ENCODE data around the gene AUTS2. TPM values are rescaled to one million over a fixed set of nuclear protein-coding genes. Genes with fewer than 3 reads are reported as not detected.

AUTS2 gene
- total and polyA plus RNA-seq, 10 donors = 6.1 to 54.8 (median 29.1) TPM

- H3K4me3 ChIP-seq = no peak overlapping the region
- TF ChIP-seq POLR2AphosphoS5 (IDR thresholded peaks at IDR 0.05) (no peak), POLR2A (IDR thresholded peaks at IDR 0.05) (no peak)
- TF ChIP-seq, protein P1, sequence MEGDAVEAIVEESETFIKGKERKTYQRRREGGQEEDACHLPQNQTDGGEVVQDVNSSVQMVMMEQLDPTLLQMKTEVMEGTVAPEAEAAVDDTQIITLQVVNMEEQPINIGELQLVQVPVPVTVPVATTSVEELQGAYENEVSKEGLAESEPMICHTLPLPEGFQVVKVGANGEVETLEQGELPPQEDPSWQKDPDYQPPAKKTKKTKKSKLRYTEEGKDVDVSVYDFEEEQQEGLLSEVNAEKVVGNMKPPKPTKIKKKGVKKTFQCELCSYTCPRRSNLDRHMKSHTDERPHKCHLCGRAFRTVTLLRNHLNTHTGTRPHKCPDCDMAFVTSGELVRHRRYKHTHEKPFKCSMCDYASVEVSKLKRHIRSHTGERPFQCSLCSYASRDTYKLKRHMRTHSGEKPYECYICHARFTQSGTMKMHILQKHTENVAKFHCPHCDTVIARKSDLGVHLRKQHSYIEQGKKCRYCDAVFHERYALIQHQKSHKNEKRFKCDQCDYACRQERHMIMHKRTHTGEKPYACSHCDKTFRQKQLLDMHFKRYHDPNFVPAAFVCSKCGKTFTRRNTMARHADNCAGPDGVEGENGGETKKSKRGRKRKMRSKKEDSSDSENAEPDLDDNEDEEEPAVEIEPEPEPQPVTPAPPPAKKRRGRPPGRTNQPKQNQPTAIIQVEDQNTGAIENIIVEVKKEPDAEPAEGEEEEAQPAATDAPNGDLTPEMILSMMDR (IDR thresholded peaks at IDR 0.05 in 8 of 11, conservative IDR thresholded peaks at IDR 0.05 in 3 of 11) = no peak
- H3K27me3 ChIP-seq (replicated peaks in 1 of 7) = no peaks in the 10 kb centered on the region
- no peak for DNase-seq
- no peaks in the 10 kb centered on the region for H3K36me3 ChIP-seq
- no peaks in the 10 kb centered on the region for H3K9me3 ChIP-seq
- peaks cover 0 to 5% (median 0%) of the 10 kb centered on the region in 6 donors for H3K4me1 ChIP-seq
- WGBS, 5 donors = 87 to 97% (median 94%) methylated on average over 7 of the region's 7 CpGs
- H3K27ac ChIP-seq = peak overlapping the region in 3 of 8 donors; percentile 7 to 45 (median 23)
- intact Hi-C loops (cut with DNase I; ENCODE audit: low total_unique reads) = no loop called here
Measured at GRCh38 chr7:70071766-70072165, 473.5 kb downstream of the AUTS2 start.

- Histone ChIP-seq H3K27me3 (replicated peaks in 1 of 7) (no peaks in the 10 kb centered on the region), H3K4me1 (peaks cover 0 to 5% (median 0%) of the 10 kb centered on the region in 6 donors), H3K4me3 (no peak overlapping the region), H3K27ac (peak overlapping the region in 3 of 8 donors; percentile 7 to 45 (median 23)), H3K9me3 (no peaks in the 10 kb centered on the region), H3K36me3 (no peaks in the 10 kb centered on the region)
- no peak for DNase-seq
- intact Hi-C loops (cut with DNase I; ENCODE audit: low total_unique reads) = no loop called here
- WGBS, 5 donors = 39 to 58% (median 56%) methylated on average over 2 of the region's 2 CpGs
- TF ChIP-seq POLR2AphosphoS5 (IDR thresholded peaks at IDR 0.05) (no peak), POLR2A (IDR thresholded peaks at IDR 0.05) (no peak)
- TF ChIP-seq, protein P1 (IDR thresholded peaks at IDR 0.05 in 8 of 11, conservative IDR thresholded peaks at IDR 0.05 in 3 of 11) = no peak
Measured at GRCh38 chr7:70072220-70072619, 473.9 kb downstream of the AUTS2 start.

DNA sequence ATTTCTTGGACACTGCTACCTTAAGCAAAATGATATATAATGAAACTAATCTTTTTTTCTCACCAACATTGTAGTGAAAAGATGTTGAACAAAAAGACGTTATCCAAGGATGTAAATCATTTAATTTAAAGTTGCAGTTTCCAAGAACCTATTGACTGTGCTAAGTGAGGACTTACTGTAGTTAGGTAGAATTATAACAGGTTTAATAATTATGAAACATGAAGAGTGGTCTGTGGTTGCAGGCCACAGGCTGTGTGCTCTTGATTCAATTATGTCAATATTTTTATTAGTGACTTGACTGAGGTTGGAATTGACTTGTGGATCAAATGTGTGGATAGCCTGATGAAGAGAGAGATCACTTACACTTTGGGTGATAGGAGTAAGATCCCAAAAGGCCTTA is 478.1 kb downstream of the AUTS2 start:
- H3K27me3 ChIP-seq (replicated peaks in 1 of 7) = no peaks in the 10 kb centered on the region
- no peak for DNase-seq
- TF ChIP-seq POLR2AphosphoS5 (IDR thresholded peaks at IDR 0.05) (no peak), POLR2A (IDR thresholded peaks at IDR 0.05) (no peak)
- TF ChIP-seq, protein P1 (IDR thresholded peaks at IDR 0.05 in 8 of 11, conservative IDR thresholded peaks at IDR 0.05 in 3 of 11) = no peak
- peaks cover 0 to 5% (median 0%) of the 10 kb centered on the region in 6 donors for H3K4me1 ChIP-seq
- intact Hi-C loops (cut with DNase I; ENCODE audit: low total_unique reads) = no loop called here
- 72 to 84% (median 79%) methylated on average over 1 of the region's 1 CpG for WGBS, 5 donors
- no peak overlapping the region for H3K27ac ChIP-seq
- no peak overlapping the region for H3K4me3 ChIP-seq
- H3K9me3 ChIP-seq = no peaks in the 10 kb centered on the region
- H3K36me3 ChIP-seq = no peaks in the 10 kb centered on the region

- whole genome bisulfite sequencing, 5 donors = 76 to 86% (median 82%) methylated on average over 5 of the region's 5 CpGs
- intact Hi-C loops (cut with DNase I; ENCODE audit: low total_unique reads) = no loop called here
- Histone ChIP-seq H3K4me3 (no peak overlapping the region), H3K36me3 (no peaks in the 10 kb centered on the region), H3K27me3 (replicated peaks in 1 of 7) (no peaks in the 10 kb centered on the region), H3K9me3 (peaks cover 0 to 27% (median 18%) of the 10 kb centered on the region in 8 donors), H3K4me1 (no peaks in the 10 kb centered on the region), H3K27ac (no peak overlapping the region)
- TF ChIP-seq POLR2A (IDR thresholded peaks at IDR 0.05) = no peak
- TF ChIP-seq, protein P1 (IDR thresholded peaks at IDR 0.05 in 8 of 11, conservative IDR thresholded peaks at IDR 0.05 in 3 of 11) = no peak
- no peak for TF ChIP-seq POLR2AphosphoS5 (IDR thresholded peaks at IDR 0.05)
- no peak for DNase-seq
Measured at GRCh38 chr7:70082099-70082611, 483.9 kb downstream of the AUTS2 start.

Measured in spleen (tissue), 11 donors.